ENCODE results near the gene ADAM8. TPM values are rescaled to one million over a fixed set of nuclear protein-coding genes. Genes with fewer than 3 reads are reported as not detected.

Gene ADAM8
- polyA plus RNA-seq, 6 donors from 2014 or later = 30.0 to 56.1 (median 34.6) TPM

- no peak overlapping the region for H3K27ac Mint-ChIP-seq
These were observed 21.3 kb downstream of the ADAM8 start for GRCh38 chr10:133255323-133255722.

GRCh38 chr10:133254421-133255120, 22.1 kb downstream of the ADAM8 start:
- peaks cover 27 to 31% (median 30%) of the 10 kb centered on the region in 3 donors for H3K4me1 Mint-ChIP-seq
- H3K27ac Mint-ChIP-seq = peak overlapping the region in 1 of 6 donors; percentile 59
- H3K9me3 Mint-ChIP-seq = peaks cover 0 to 2% (median 0%) of the 10 kb centered on the region in 7 donors
- peaks cover 0 to 9% of the 10 kb centered on the region in 2 donors for H3K36me3 Mint-ChIP-seq
- ATAC-seq (ENCODE audit: low read depth in 2 of 2) = no peak
- DNase-seq = no peak
- peaks cover 12 to 14% (median 13%) of the 10 kb centered on the region in 3 donors for H3K27me3 Mint-ChIP-seq
- H3K4me3 Mint-ChIP-seq = no peak overlapping the region

More at GRCh38 chr10:133255323-133255722, 21.3 kb downstream of the ADAM8 start:
- no peak overlapping the region for H3K4me3 Mint-ChIP-seq
- H3K27me3 Mint-ChIP-seq = peaks cover 4 to 9% (median 6%) of the 10 kb centered on the region in 3 donors
- H3K36me3 Mint-ChIP-seq = peaks cover 0 to 4% of the 10 kb centered on the region in 2 donors
- H3K4me1 Mint-ChIP-seq = peaks cover 32% of the 10 kb centered on the region in 3 donors
- no peak for DNase-seq
- H3K9me3 Mint-ChIP-seq = peaks cover 0 to under 1% (median 0%) of the 10 kb centered on the region in 7 donors
- no peak for ATAC-seq (ENCODE audit: low read depth in 2 of 2)

GRCh38 chr10:133253361-133253955, 23.2 kb downstream of the ADAM8 start:
- peaks cover 13 to 25% (median 13%) of the 10 kb centered on the region in 3 donors for H3K27me3 Mint-ChIP-seq
- no peak overlapping the region for H3K4me3 Mint-ChIP-seq
- no peak for DNase-seq
- ATAC-seq (ENCODE audit: low read depth in 2 of 2) = no peak
- H3K9me3 Mint-ChIP-seq = peaks cover 0 to 2% (median 0%) of the 10 kb centered on the region in 7 donors
- peak overlapping the region in 1 of 6 donors; percentile 57 for H3K27ac Mint-ChIP-seq
- peaks cover 0 to 9% of the 10 kb centered on the region in 2 donors for H3K36me3 Mint-ChIP-seq
- peaks cover 19 to 26% (median 23%) of the 10 kb centered on the region in 3 donors for H3K4me1 Mint-ChIP-seq

DNA sequence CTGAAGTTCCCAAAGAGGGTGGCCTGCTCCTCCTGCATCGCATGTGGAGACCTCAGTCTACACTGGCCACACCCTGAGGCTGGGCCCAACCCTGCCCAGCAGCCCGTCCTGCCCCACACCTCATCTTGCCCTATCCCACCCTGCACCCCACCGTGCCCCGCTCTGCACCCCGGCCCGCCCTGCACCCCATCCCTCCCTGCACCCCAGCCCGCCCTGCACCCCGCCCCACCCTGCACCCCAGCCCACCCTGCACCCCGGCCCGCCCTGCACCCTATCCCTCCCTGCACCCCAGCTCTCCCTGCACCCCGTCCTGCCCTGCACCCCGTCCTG, 24.5 kb downstream of the ADAM8 start:
- Mint-ChIP-seq H3K4me1 (peaks cover 11 to 16% (median 14%) of the 10 kb centered on the region in 3 donors), H3K27me3 (peaks cover 13 to 28% (median 18%) of the 10 kb centered on the region in 3 donors), H3K36me3 (peaks cover 0 to 9% of the 10 kb centered on the region in 2 donors), H3K27ac (no peak overlapping the region), H3K4me3 (peak overlapping the region in 1 of 8 donors; percentile 15), H3K9me3 (peaks cover 0 to 2% (median 0%) of the 10 kb centered on the region in 7 donors)
- DNase-seq (no peak), ATAC-seq (ENCODE audit: low read depth in 2 of 2) (no peak)

- DNase-seq = no peak
- ATAC-seq (ENCODE audit: low read depth in 2 of 2) = no peak
- Mint-ChIP-seq H3K9me3 (peaks cover 0 to 2% (median 0%) of the 10 kb centered on the region in 7 donors), H3K4me3 (peak overlapping the region in 1 of 8 donors; percentile 56), H3K27ac (peak overlapping the region in 1 of 6 donors; percentile 78), H3K36me3 (peaks cover 0 to 9% of the 10 kb centered on the region in 2 donors), H3K4me1 (peaks cover 7 to 19% (median 17%) of the 10 kb centered on the region in 3 donors), H3K27me3 (peaks cover 13 to 31% (median 22%) of the 10 kb centered on the region in 3 donors)
These were observed 25.1 kb downstream of the ADAM8 start for GRCh38 chr10:133251388-133252222.

- H3K4me3 Mint-ChIP-seq = no peak overlapping the region
- H3K9me3 Mint-ChIP-seq = peaks cover 0 to 2% (median 0%) of the 10 kb centered on the region in 7 donors
- ATAC-seq (ENCODE audit: low read depth in 2 of 2) = no peak
- H3K27me3 Mint-ChIP-seq = peaks cover 13 to 31% (median 22%) of the 10 kb centered on the region in 3 donors
- DNase-seq = no peak
- H3K36me3 Mint-ChIP-seq = peaks cover 0 to 9% of the 10 kb centered on the region in 2 donors
- H3K27ac Mint-ChIP-seq = peak overlapping the region in 3 of 6 donors; percentile 13 to 69 (median 14)
- peaks cover 7 to 19% (median 17%) of the 10 kb centered on the region in 3 donors for H3K4me1 Mint-ChIP-seq
These were observed 26.5 kb downstream of the ADAM8 start for GRCh38 chr10:133249975-133250754.

- no peak for DNase-seq
- H3K27me3 Mint-ChIP-seq = peaks cover 8 to 31% (median 22%) of the 10 kb centered on the region in 3 donors
- H3K36me3 Mint-ChIP-seq = peaks cover 0 to 9% of the 10 kb centered on the region in 2 donors
- peak overlapping the region in 2 of 6 donors; percentile 3 to 84 for H3K27ac Mint-ChIP-seq
- ATAC-seq (ENCODE audit: low read depth in 2 of 2) = no peak
- H3K4me3 Mint-ChIP-seq = peak overlapping the region in 1 of 8 donors; percentile 56
- peaks cover 0 to 2% (median 0%) of the 10 kb centered on the region in 7 donors for H3K9me3 Mint-ChIP-seq
- peaks cover 7 to 17% (median 15%) of the 10 kb centered on the region in 3 donors for H3K4me1 Mint-ChIP-seq
These were observed 27.4 kb downstream of the ADAM8 start for GRCh38 chr10:133249094-133249780.

GRCh38 chr10:133248334-133248715, 28.3 kb downstream of the ADAM8 start:
- no peak for ATAC-seq (ENCODE audit: low read depth in 2 of 2)
- H3K27me3 Mint-ChIP-seq = peaks cover 8 to 31% (median 22%) of the 10 kb centered on the region in 3 donors

GRCh38 chr10:133247681-133248333, 28.9 kb downstream of the ADAM8 start:
- Mint-ChIP-seq H3K4me3 (no peak overlapping the region), H3K27ac (peak overlapping the region in 1 of 6 donors; percentile 56), H3K27me3 (peaks cover 12 to 31% (median 22%) of the 10 kb centered on the region in 3 donors)

More at GRCh38 chr10:133248334-133248715, 28.3 kb downstream of the ADAM8 start:
- Mint-ChIP-seq H3K27ac (no peak overlapping the region), H3K36me3 (peaks cover 0 to 9% of the 10 kb centered on the region in 2 donors), H3K9me3 (peaks cover 0 to 2% (median 0%) of the 10 kb centered on the region in 7 donors), H3K4me1 (peaks cover 7 to 21% (median 15%) of the 10 kb centered on the region in 3 donors), H3K4me3 (no peak overlapping the region)
- DNase-seq = no peak

DNA sequence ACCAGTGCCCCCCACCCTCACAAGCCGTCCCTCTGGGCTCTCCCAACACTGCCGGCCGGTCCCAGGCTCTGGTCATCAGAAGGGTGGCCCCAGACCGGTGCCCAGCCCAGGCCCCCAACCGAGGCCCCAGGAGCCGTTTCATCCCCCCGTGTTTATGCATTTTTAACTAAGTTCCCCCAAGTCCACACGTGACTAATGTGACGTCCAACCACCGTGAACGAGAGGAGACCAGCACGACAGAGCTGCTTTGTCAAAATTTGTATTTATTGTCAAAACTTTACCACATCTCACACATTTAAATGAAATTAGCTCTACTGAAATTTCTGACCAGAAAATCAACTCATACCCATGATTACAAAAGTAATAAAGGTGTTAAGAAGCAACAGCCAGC, 30.4 kb downstream of the ADAM8 start:
- Mint-ChIP-seq H3K27me3 (peaks cover 12 to 31% (median 22%) of the 10 kb centered on the region in 3 donors), H3K9me3 (peaks cover 0 to 2% (median 0%) of the 10 kb centered on the region in 7 donors)

More at GRCh38 chr10:133247681-133248333, 28.9 kb downstream of the ADAM8 start:
- DNase-seq (no peak), ATAC-seq (ENCODE audit: low read depth in 2 of 2) (no peak)
- Mint-ChIP-seq H3K36me3 (peaks cover 0 to 9% of the 10 kb centered on the region in 2 donors), H3K9me3 (peaks cover 0 to 2% (median 0%) of the 10 kb centered on the region in 7 donors), H3K4me1 (peaks cover 10 to 26% (median 20%) of the 10 kb centered on the region in 3 donors)

GRCh38 chr10:133245439-133246235, 31.0 kb downstream of the ADAM8 start:
- Mint-ChIP-seq H3K4me3 (no peak overlapping the region), H3K27me3 (peaks cover 15 to 28% (median 21%) of the 10 kb centered on the region in 3 donors), H3K9me3 (peaks cover 0 to 2% (median 0%) of the 10 kb centered on the region in 7 donors), H3K36me3 (peaks cover 0 to 8% of the 10 kb centered on the region in 2 donors), H3K4me1 (peaks cover 28 to 47% (median 32%) of the 10 kb centered on the region in 3 donors), H3K27ac (peak overlapping the region in 1 of 6 donors; percentile 65)
- DNase-seq = no peak
- ATAC-seq (ENCODE audit: low read depth in 2 of 2) = no peak

More for the DNA sequence above, 30.4 kb downstream of the ADAM8 start:
- H3K36me3 Mint-ChIP-seq = peaks cover 0 to 9% of the 10 kb centered on the region in 2 donors
- no peak overlapping the region for H3K4me3 Mint-ChIP-seq
- no peak for DNase-seq
- H3K27ac Mint-ChIP-seq = peak overlapping the region in 2 of 6 donors; percentile 15 to 58
- no peak for ATAC-seq (ENCODE audit: low read depth in 2 of 2)
- peaks cover 24 to 41% (median 26%) of the 10 kb centered on the region in 3 donors for H3K4me1 Mint-ChIP-seq
